Naive B cell (primary cell): ENCODE measurements around the gene PACS2. TPM values are rescaled to one million over a fixed set of nuclear protein-coding genes. Genes with fewer than 3 reads are reported as not detected.

Source experiments
- ATAC-seq, 2 donors: fragments of 150-1000 bp; cut with Tn5 transposase; 2 replicates each; pipeline ENCODE4 v1.10.0; 2021; ENCODE audit warnings: low read depth in 2 of 2, mild to moderate bottlenecking in 2 of 2, moderate library complexity in 2 of 2
- DNase-seq: peaks from one replicate; pipeline ENCODE4 v3.0.0; 2022
- H3K27ac Mint-ChIP-seq, 6 donors: one replicate each; pipeline ENCODE4 v1.8.0; 2020 to 2022; ENCODE audit warnings: mild to moderate bottlenecking in 6 of 6, mixed read lengths in 6 of 6, moderate library complexity in 5 of 6, inconsistent platforms in 2 of 6
- H3K27me3 Mint-ChIP-seq, 3 donors: one replicate each; pipeline ENCODE4 v1.8.0; 2021 to 2022; ENCODE audit warnings: mixed read lengths in 3 of 3, mild to moderate bottlenecking in 1 of 3
- H3K36me3 Mint-ChIP-seq, 2 donors: one replicate each; pipeline ENCODE4 v1.8.0; 2020 to 2022; ENCODE audit warnings: mixed read lengths in 2 of 2, inconsistent platforms in 1 of 2, mild to moderate bottlenecking in 1 of 2
- H3K4me1 Mint-ChIP-seq, 3 donors: one replicate each; pipeline ENCODE4 v1.8.0; 2020 to 2022; ENCODE audit warnings: mixed read lengths in 3 of 3, inconsistent platforms in 1 of 3, mild to moderate bottlenecking in 1 of 3, moderate library complexity in 1 of 3
- H3K4me3 Mint-ChIP-seq, 8 donors: one replicate each; pipeline ENCODE4 v1.8.0; 2020 to 2022; ENCODE audit warnings: mild to moderate bottlenecking in 8 of 8, mixed read lengths in 8 of 8, moderate library complexity in 8 of 8, inconsistent platforms in 2 of 8
- H3K9me3 Mint-ChIP-seq, 7 donors: one replicate each; pipeline ENCODE4 v1.8.0; 2020 to 2022; ENCODE audit warnings: mixed read lengths in 7 of 7, mild to moderate bottlenecking in 5 of 7, inconsistent platforms in 2 of 7, moderate library complexity in 1 of 7
- polyA plus RNA-seq, 6 donors: library from polyadenylated mRNA; unstranded; fragments of 300-500 nt; fragmentation: Illumina TruSeq; gene quantifications; one replicate each; pipeline ENCODE4 v1.2.3, GENCODE V29; 2021; ENCODE audit warnings: low read depth in 6 of 6

Gene PACS2
- polyA plus RNA-seq, 6 donors from 2014 or later = 1.3 to 3.7 (median 1.5) TPM

GRCh38 chr14:105439710-105440553 is 125.4 kb downstream of the PACS2 start:
- Mint-ChIP-seq H3K27ac (no peak overlapping the region), H3K4me3 (no peak overlapping the region)
- no peak for ATAC-seq

DNA sequence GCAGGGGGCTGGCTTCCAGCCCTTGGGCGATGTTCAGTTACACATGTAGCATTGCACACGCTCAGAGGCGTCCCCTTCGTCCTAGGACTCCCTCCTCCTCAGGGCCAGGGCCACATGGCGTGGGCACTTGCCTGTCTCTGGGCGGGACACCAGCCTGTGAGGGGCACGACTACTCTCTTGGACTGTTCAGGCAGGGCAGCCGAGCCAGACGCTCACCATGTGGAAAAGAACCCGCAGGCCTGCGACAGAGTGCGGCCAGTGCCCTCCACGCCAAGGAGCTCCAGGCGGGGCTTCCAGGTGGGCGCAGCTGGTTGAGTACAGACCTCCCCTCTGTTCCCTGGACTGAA is 126.0 kb downstream of the PACS2 start:
- H3K36me3 Mint-ChIP-seq = peaks cover 3 to 8% of the 10 kb centered on the region in 2 donors
- DNase-seq (no peak), ATAC-seq (no peak)
- H3K4me3 Mint-ChIP-seq = no peak overlapping the region
- no peak overlapping the region for H3K27ac Mint-ChIP-seq
- no peaks in the 10 kb centered on the region for H3K27me3 Mint-ChIP-seq
- no peaks in the 10 kb centered on the region for H3K9me3 Mint-ChIP-seq
- H3K4me1 Mint-ChIP-seq = peaks cover 11 to 17% (median 14%) of the 10 kb centered on the region in 3 donors

More at GRCh38 chr14:105439710-105440553, 125.4 kb downstream of the PACS2 start:
- peaks cover 3 to 8% of the 10 kb centered on the region in 2 donors for H3K36me3 Mint-ChIP-seq
- no peak for DNase-seq
- H3K4me1 Mint-ChIP-seq = peaks cover 15 to 20% (median 17%) of the 10 kb centered on the region in 3 donors
- H3K9me3 Mint-ChIP-seq = no peaks in the 10 kb centered on the region
- no peaks in the 10 kb centered on the region for H3K27me3 Mint-ChIP-seq

DNA sequence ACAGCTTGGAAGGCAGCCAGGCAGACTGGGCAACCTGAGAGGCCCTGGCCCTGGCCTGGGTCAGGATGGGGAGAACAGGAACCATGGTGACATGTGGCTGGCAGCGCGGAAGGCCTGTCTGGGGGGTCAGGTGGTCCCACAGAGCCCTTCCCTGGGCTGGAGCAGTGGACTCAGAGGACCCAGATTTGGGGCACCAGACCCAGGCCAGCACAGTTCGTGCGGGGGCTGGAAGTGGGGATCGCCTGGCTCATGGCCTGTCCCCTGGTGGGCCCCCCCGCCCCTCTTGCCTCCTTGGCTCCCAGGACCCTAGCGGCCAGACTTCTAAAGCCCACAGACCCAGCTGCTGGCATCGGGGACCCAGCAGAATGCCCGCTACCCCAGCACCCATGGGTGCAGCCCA is 126.4 kb downstream of the PACS2 start:
- Mint-ChIP-seq H3K27me3 (no peaks in the 10 kb centered on the region), H3K27ac (no peak overlapping the region), H3K36me3 (peaks cover 3 to 8% of the 10 kb centered on the region in 2 donors), H3K4me1 (peaks cover 8 to 12% (median 9%) of the 10 kb centered on the region in 3 donors), H3K9me3 (no peaks in the 10 kb centered on the region), H3K4me3 (no peak overlapping the region)
- ATAC-seq = no peak
- no peak for DNase-seq

DNA sequence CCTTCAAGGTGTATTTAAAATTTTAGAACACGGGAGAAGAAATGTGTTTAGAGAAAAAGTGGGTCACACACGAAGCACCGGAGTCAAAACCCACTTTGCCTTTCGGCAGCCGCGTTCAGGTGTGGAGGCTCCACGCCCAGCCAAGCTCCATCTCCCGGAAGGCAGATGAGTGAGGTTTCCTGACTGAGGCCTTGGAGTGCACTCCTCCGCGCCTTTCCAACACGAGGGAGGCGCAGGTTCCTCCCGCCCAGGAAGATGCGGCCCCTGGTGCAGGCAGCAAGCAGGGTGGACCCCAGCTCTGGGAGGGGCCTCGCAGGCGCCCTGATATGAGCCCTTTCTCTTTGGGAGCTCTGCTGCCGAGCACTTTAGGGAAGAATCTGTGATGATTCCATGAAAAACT is 127.6 kb downstream of the PACS2 start:
- no peak for ATAC-seq
- H3K4me1 Mint-ChIP-seq = peaks cover 4% of the 10 kb centered on the region in 3 donors
- H3K9me3 Mint-ChIP-seq = no peaks in the 10 kb centered on the region
- H3K27ac Mint-ChIP-seq = peak overlapping the region in 2 of 6 donors; percentile 1 to 64
- H3K4me3 Mint-ChIP-seq = peak overlapping the region in 1 of 8 donors; percentile 20
- H3K36me3 Mint-ChIP-seq = peaks cover 3 to 8% of the 10 kb centered on the region in 2 donors
- no peaks in the 10 kb centered on the region for H3K27me3 Mint-ChIP-seq
- no peak for DNase-seq

DNA sequence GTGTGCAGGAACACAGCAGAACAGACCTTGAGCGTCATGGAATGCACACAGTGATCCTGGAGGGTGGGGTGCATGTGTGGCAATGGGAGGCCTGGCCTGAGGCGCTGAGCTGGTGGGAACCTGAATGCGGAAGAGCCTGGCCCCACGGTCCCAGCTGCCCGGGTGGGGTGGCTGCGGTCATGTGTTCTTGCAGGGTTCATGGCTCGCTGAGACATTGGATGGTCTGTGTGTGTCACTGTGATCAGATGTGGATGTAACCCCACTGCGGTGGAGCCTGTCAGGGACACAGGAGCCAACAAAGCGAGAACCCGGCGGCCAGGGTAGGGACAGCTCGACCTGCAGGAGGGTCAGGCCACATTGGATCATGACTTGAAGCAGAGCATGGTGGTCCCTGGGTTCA is 128.3 kb downstream of the PACS2 start:
- Mint-ChIP-seq H3K4me3 (no peak overlapping the region), H3K27ac (peak overlapping the region in 1 of 6 donors; percentile 21), H3K4me1 (peaks cover 2 to 4% (median 4%) of the 10 kb centered on the region in 3 donors), H3K27me3 (no peaks in the 10 kb centered on the region), H3K36me3 (peaks cover 3 to 8% of the 10 kb centered on the region in 2 donors), H3K9me3 (no peaks in the 10 kb centered on the region)
- ATAC-seq (no peak), DNase-seq (no peak)

- H3K36me3 Mint-ChIP-seq = peaks cover 3 to 8% of the 10 kb centered on the region in 2 donors
These were observed 130.3 kb downstream of the PACS2 start for GRCh38 chr14:105444859-105445258.

GRCh38 chr14:105445290-105445689 is 130.7 kb downstream of the PACS2 start:
- H3K4me3 Mint-ChIP-seq = no peak overlapping the region
- H3K27me3 Mint-ChIP-seq = no peaks in the 10 kb centered on the region

More at GRCh38 chr14:105444859-105445258, 130.3 kb downstream of the PACS2 start:
- no peaks in the 10 kb centered on the region for H3K9me3 Mint-ChIP-seq
- peaks cover 4 to 6% (median 5%) of the 10 kb centered on the region in 3 donors for H3K4me1 Mint-ChIP-seq
- H3K4me3 Mint-ChIP-seq = no peak overlapping the region
- DNase-seq (no peak), ATAC-seq (no peak)
- H3K27me3 Mint-ChIP-seq = no peaks in the 10 kb centered on the region
- no peak overlapping the region for H3K27ac Mint-ChIP-seq

DNA sequence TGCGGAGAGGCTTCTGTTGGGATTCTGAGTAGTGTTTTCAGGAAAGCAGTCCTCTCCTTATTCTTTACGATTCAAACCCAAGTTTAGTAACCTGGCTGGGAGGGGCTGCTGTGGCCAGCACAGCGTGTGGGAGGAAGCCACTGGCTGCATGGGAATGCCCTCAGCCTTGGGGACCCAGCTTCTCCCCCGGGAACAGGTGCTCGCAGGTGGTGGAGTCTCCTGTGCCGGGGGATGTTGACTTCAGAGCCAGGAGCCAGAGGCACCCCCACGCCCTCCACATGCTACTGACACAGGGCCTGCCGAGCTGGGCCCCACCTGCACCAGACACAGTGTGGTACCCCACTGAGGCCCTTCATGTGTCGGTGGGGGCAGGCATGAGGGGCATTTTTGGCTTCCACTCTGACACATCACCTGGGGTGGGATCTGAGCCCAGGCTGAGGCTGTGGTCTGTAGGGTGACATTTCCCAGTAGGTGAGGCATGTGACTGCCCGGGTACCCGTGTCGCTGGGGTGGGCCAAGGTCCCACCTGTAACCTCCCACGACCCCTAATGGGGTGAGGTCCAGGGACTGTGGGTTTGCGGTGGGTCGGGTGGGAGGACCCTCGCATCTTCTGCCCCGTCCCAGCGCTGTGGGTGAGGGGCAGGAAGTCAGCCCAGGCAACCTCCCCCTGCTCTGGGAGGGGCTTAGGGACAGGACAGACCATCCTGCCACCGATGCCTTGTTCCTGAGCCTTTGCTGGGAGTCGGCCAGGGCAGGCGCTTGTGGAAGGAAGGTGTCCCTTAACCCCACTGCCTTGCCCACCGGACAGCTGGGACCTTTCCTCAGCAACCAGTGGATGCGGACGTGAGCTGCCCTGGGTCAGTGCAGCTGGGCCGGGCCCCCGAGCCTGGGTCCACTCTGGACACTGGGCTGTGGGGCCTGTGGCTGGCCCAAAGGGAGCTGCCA is 131.6 kb downstream of the PACS2 start:
- no peak for DNase-seq

More at GRCh38 chr14:105445290-105445689, 130.7 kb downstream of the PACS2 start:
- Mint-ChIP-seq H3K27ac (no peak overlapping the region), H3K36me3 (peaks cover 3 to 8% of the 10 kb centered on the region in 2 donors), H3K4me1 (peaks cover 4 to 6% (median 5%) of the 10 kb centered on the region in 3 donors), H3K9me3 (no peaks in the 10 kb centered on the region)
- DNase-seq (no peak), ATAC-seq (no peak)

DNA sequence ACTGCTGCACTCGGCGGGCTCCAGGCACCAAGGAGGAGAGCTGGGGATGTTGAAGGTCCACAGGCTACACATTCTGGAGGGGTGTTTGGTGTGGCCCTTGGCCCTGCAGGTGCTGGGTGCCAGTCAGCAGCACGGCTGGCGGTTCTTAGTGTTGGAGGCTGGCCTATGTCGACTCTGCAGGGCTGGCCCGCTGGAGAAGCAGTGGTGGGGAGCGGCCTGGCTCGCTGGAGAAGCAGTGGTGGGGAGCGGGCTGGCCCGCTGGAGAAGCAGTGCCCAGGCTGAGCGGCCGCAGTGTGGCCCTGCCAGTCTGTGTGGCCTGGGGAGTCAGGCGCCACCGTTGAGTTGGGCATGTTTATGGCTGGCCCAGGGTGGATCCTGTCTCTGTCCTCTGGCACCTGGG is 132.4 kb downstream of the PACS2 start:
- H3K4me3 Mint-ChIP-seq = no peak overlapping the region
- peaks cover 0 to 2% of the 10 kb centered on the region in 2 donors for H3K36me3 Mint-ChIP-seq
- peaks cover under 1 to 6% (median 3%) of the 10 kb centered on the region in 3 donors for H3K4me1 Mint-ChIP-seq
- DNase-seq (no peak), ATAC-seq (no peak)
- H3K27me3 Mint-ChIP-seq = no peaks in the 10 kb centered on the region
- H3K27ac Mint-ChIP-seq = no peak overlapping the region
- H3K9me3 Mint-ChIP-seq = no peaks in the 10 kb centered on the region

More for the DNA sequence above, 131.6 kb downstream of the PACS2 start:
- H3K4me1 Mint-ChIP-seq = peaks cover 4 to 6% (median 5%) of the 10 kb centered on the region in 3 donors
- no peak overlapping the region for H3K4me3 Mint-ChIP-seq
- H3K27me3 Mint-ChIP-seq = no peaks in the 10 kb centered on the region
- H3K9me3 Mint-ChIP-seq = no peaks in the 10 kb centered on the region
- peaks cover 3 to 8% of the 10 kb centered on the region in 2 donors for H3K36me3 Mint-ChIP-seq
- H3K27ac Mint-ChIP-seq = no peak overlapping the region
- no peak for ATAC-seq

Other genes with a start within 250 kb of the PACS2 start
- 10 to 100 TPM in 4 of 6 donors, 1 to 10 TPM in 2; 8.2 to 33.0 (median 10.8) TPM for gene GPR132, start 249.3 kb upstream of the PACS2 start, polyA plus RNA-seq
- gene JAG2, start 146.0 kb upstream of the PACS2 start, polyA plus RNA-seq = not detected
- 10 to 100 TPM in 2 of 6 donors, 1 to 10 TPM in 4; 4.4 to 20.6 (median 9.1) TPM for gene NUDT14, start 133.4 kb upstream of the PACS2 start, polyA plus RNA-seq
- gene BTBD6, start 66.2 kb upstream of the PACS2 start, polyA plus RNA-seq = 1 to 10 TPM; 2.9 to 9.4 (median 6.1) TPM
- gene BRF1, start 13.7 kb upstream of the PACS2 start, polyA plus RNA-seq = 1 to 10 TPM; 3.1 to 8.9 (median 6.0) TPM
- gene TEX22, start 83.8 kb downstream of the PACS2 start, polyA plus RNA-seq = under 1 TPM in 3 of 6 donors, not detected in 3; 0.21 to 0.77 (median 0.65) TPM
- 1 to 10 TPM; 3.3 to 6.3 (median 4.7) TPM for gene MTA1, start 105.1 kb downstream of the PACS2 start, polyA plus RNA-seq
- gene CRIP2, start 160.1 kb downstream of the PACS2 start, polyA plus RNA-seq = 10 to 100 TPM in 2 of 6 donors, 1 to 10 TPM in 4; 2.0 to 27.3 (median 8.4) TPM
- 100 to 1,000 TPM; 115 to 495 (median 235) TPM for gene CRIP1, start 172.1 kb downstream of the PACS2 start, polyA plus RNA-seq
- gene TEDC1, start 176.5 kb downstream of the PACS2 start, polyA plus RNA-seq = 10 to 100 TPM in 3 of 6 donors, 1 to 10 TPM in 3; 3.5 to 13.6 (median 8.3) TPM
- gene TMEM121, start 211.8 kb downstream of the PACS2 start, polyA plus RNA-seq = 1 to 10 TPM; 1.4 to 3.3 (median 1.9) TPM